GM12878 (cell line): ENCODE results near the gene GCSAM. TPM values are rescaled to one million over a fixed set of nuclear protein-coding genes. Genes with fewer than 3 reads are reported as not detected.

Source experiments
- ATAC-seq: fragments of 200-7000 bp; cut with Tn5 transposase; 3 replicates; pipeline ENCODE4 v1.9.1; 2020; ENCODE audit warnings: mild to moderate bottlenecking, moderate library complexity
- BruUV-seq: library from RNA; stranded (reverse); fragments of 400-500 nt; replicated peaks from 2 replicates; lab custom pipeline; 2021; lab: Mats Ljungman, UMichigan
- CTCF ChIA-PET: fragments of 300-600 bp; sonication (Branson Sonifier 250); formaldehyde crosslinking; extraction: SDS; loops from one replicate; lab custom pipeline; 2021; ENCODE audit warnings: inconsistent platforms; lab: Yijun Ruan, JAX
- POLR2A ChIA-PET: fragments of 350-600 bp; formaldehyde crosslinking; extraction: SDS; loops from one replicate; lab custom pipeline; 2021; ENCODE audit warnings: inconsistent platforms; lab: Charles Lee
- RAD21 ChIA-PET: fragments of 300-600 bp; sonication (Branson Sonifier 250); formaldehyde crosslinking; loops from one replicate; lab custom pipeline; 2023; ENCODE audit warnings: antibody characterized with exemption; ENCODE audit not compliant: unreplicated experiment; lab: Charles Lee
- SMC1A ChIA-PET: fragments of 300-600 bp; sonication (Branson Sonifier 250); formaldehyde crosslinking; loops from one replicate; lab custom pipeline; 2023; ENCODE audit not compliant: unreplicated experiment, uncharacterized antibody; lab: Charles Lee
- DNase-seq: peaks from one replicate; pipeline ENCODE4 v3.0.0-alpha.2; 2011; ENCODE audit warnings: low read depth, low spot score
- FAIRE-seq: peaks from 3 replicates; lab custom pipeline; 2011; peaks lifted over from hg19 to GRCh38; lab: Jason Lieb, UNC
- H2AFZ ChIP-seq: 2 replicates; pipeline ENCODE4 v1.6.0; 2011; ENCODE audit warnings: low read depth, low read length, control low read depth; ENCODE audit not compliant: control insufficient read depth
- H3K27ac ChIP-seq: 2 replicates; pipeline ENCODE4 v1.5.1; 2011; ENCODE audit warnings: control low read depth; ENCODE audit not compliant: control insufficient read depth, insufficient read depth
- H3K27me3 ChIP-seq, 2 experiments: replicated peaks in 1 of 2; 2 replicates each; pipeline versions ENCODE4 v1.6.0 to v1.6.1; 2011; ENCODE audit warnings: low read length in 1 of 2; ENCODE audit not compliant: control insufficient read depth in 2 of 2, insufficient read depth in 2 of 2
- H3K36me3 ChIP-seq, 2 experiments: 2 replicates each; pipeline ENCODE4 v1.5.1; 2011; ENCODE audit warnings: low read length in 1 of 2; ENCODE audit not compliant: control insufficient read depth in 2 of 2, insufficient read depth in 2 of 2
- H3K4me1 ChIP-seq: 2 replicates; pipeline ENCODE4 v1.6.1; 2011; ENCODE audit warnings: mild to moderate bottlenecking, low read length, moderate library complexity, mixed read lengths; ENCODE audit not compliant: control insufficient read depth, insufficient read depth
- H3K4me2 ChIP-seq: 2 replicates; pipeline ENCODE4 v1.6.0; 2011; ENCODE audit warnings: control low read depth; ENCODE audit not compliant: control insufficient read depth, insufficient read depth
- H3K4me3 ChIP-seq: fragments of 200-600 bp; sonication (generic); 2 replicates; pipeline ENCODE4 v1.5.1; 2016
- H3K79me2 ChIP-seq: 2 replicates; pipeline ENCODE4 v1.6.0; 2011; ENCODE audit warnings: low read length; ENCODE audit not compliant: control insufficient read depth, insufficient read depth
- H3K9ac ChIP-seq: 2 replicates; pipeline ENCODE4 v1.8.0; 2011; ENCODE audit warnings: low read length, control low read depth, mixed read lengths; ENCODE audit not compliant: control insufficient read depth, insufficient read depth
- H3K9me3 ChIP-seq: replicated peaks from 3 replicates; pipeline ENCODE4 v1.5.1; 2011; ENCODE audit warnings: mild to moderate bottlenecking, low read length; ENCODE audit not compliant: control insufficient read depth, insufficient read depth
- H4K20me1 ChIP-seq: 2 replicates; pipeline ENCODE4 v1.6.0; 2011; ENCODE audit not compliant: control insufficient read depth, insufficient read depth
- BCL3 ChIP-seq: IDR thresholded peaks from 2 replicates; pipeline ENCODE4 v1.6.1; 2011; ENCODE audit warnings: borderline replicate concordance, low read depth, mild to moderate bottlenecking, moderate library complexity, low read length; ENCODE audit not compliant: insufficient read depth, poor library complexity, severe bottlenecking
- CHD1 ChIP-seq: IDR thresholded peaks from 2 replicates; pipeline ENCODE4 v1.6.1; 2012; ENCODE audit warnings: low read depth, low read length, improper control_type of control experiment
- FOS ChIP-seq: IDR thresholded peaks from 3 replicates; pipeline ENCODE4 v1.6.1; 2011; ENCODE audit warnings: borderline replicate concordance; ENCODE audit not compliant: insufficient read length; ENCODE audit errors: extremely low read depth
- IKZF1 ChIP-seq: fragments of 450-650 bp; conservative IDR thresholded peaks from 2 replicates; pipeline ENCODE4 v1.6.1; 2017; ENCODE audit warnings: antibody characterized with exemption, mild to moderate bottlenecking
- IRF4 ChIP-seq: IDR thresholded peaks from 2 replicates; pipeline ENCODE4 v1.6.1; 2011; ENCODE audit warnings: low read depth, low read length
- JUNB ChIP-seq: IDR thresholded peaks from 2 replicates; pipeline ENCODE4 v1.6.1; 2016; ENCODE audit warnings: antibody characterized with exemption, mild to moderate bottlenecking
- MTA3 ChIP-seq: IDR thresholded peaks from 2 replicates; pipeline ENCODE4 v1.6.1; 2012; ENCODE audit warnings: low read length, inconsistent platforms, borderline replicate concordance
- NFIC ChIP-seq: IDR thresholded peaks from 2 replicates; pipeline ENCODE4 v1.6.1; 2012; ENCODE audit warnings: low read depth, mild to moderate bottlenecking, inconsistent platforms, low read length, moderate library complexity
- RELB ChIP-seq: fragments of 450-650 bp; IDR thresholded peaks from 2 replicates; pipeline ENCODE4 v1.6.1; 2017; ENCODE audit warnings: low read depth, mild to moderate bottlenecking, moderate library complexity
- SMAD1 ChIP-seq: fragments of 450-650 bp; IDR thresholded peaks from 2 replicates; pipeline ENCODE4 v1.6.1; 2018; ENCODE audit warnings: mild to moderate bottlenecking, low read depth; ENCODE audit not compliant: partially characterized antibody
- ZBTB4 ChIP-seq: fragments of 450-650 bp; formaldehyde crosslinking; IDR thresholded peaks from 2 replicates; pipeline ENCODE4 v1.4.0; 2022; ENCODE audit warnings: mild to moderate bottlenecking, moderate library complexity
- WGBS: methylation state at CpG from one replicate; pipeline ENCODE4 v1.1.6; 2016; ENCODE audit warnings: low lambda C conversion rate; ENCODE audit not compliant: insufficient replicate concordance, insufficient coverage; ENCODE audit errors: missing lambda C conversion rate; 5-methylcytosine and 5-hydroxymethylcytosine counted together
- in situ Hi-C: fragments of 300-500 bp; cut with MboI; formaldehyde crosslinking; loops from 9 replicates; pipeline ENCODE4 v1.14.3; 2018; ENCODE audit warnings: mixed read lengths
- intact Hi-C: fragments of 100-400 bp; cut with micrococcal nuclease; formaldehyde crosslinking; loops from one replicate; pipeline ENCODE4 v1.14.2; 2022; ENCODE audit not compliant: unreplicated experiment
- polyA plus RNA-seq, 11 experiments: library from polyadenylated mRNA; depleted of rRNA in 4 of 11; unstranded in 6 of 11; stranded (reverse) in 5 of 11; fragments of >200 nt; fragmentation: Nextera tagmentation in 4 of 11; fragmentation: Illumina TruSeq in 1 of 11; extraction: Ambion mirVana in 4 of 11; extraction: Trizol in 1 of 11; gene quantifications; 1 replicate in 1 of 11; 2 replicates in 10 of 11; pipeline versions ENCODE4 v1.2.1 to v1.2.3, GENCODE V29; 2011 to 2016; ENCODE audit warnings: inconsistent platforms in 2 of 11, missing spikeins in 2 of 11, low read depth in 1 of 11
- total RNA-seq, 4 experiments: library from RNA; depleted of rRNA in 3 of 4; stranded (reverse); fragments of >200 nt in 3 of 4; fragmentation: Illumina TruSeq in 1 of 4; extraction: Trizol in 1 of 4; gene quantifications; 2 replicates each; pipeline versions ENCODE4 v1.2.1 to v1.2.3, GENCODE V29; 2013 to 2021
- TF ChIP-seq, protein P1 (sequence below): fragments of 450-650 bp; IDR thresholded peaks from 2 replicates; pipeline ENCODE4 v1.6.1; 2017; ENCODE audit warnings: mild to moderate bottlenecking, low read depth, inconsistent platforms; ENCODE audit not compliant: poor library complexity, severe bottlenecking

The GCSAM gene
- total and polyA plus RNA-seq, 10 of the 15 experiments (the other 5 are each of a cell fraction or from before 2014, with no cell fraction given) = 81.5 to 407 (median 107) TPM

DNA sequence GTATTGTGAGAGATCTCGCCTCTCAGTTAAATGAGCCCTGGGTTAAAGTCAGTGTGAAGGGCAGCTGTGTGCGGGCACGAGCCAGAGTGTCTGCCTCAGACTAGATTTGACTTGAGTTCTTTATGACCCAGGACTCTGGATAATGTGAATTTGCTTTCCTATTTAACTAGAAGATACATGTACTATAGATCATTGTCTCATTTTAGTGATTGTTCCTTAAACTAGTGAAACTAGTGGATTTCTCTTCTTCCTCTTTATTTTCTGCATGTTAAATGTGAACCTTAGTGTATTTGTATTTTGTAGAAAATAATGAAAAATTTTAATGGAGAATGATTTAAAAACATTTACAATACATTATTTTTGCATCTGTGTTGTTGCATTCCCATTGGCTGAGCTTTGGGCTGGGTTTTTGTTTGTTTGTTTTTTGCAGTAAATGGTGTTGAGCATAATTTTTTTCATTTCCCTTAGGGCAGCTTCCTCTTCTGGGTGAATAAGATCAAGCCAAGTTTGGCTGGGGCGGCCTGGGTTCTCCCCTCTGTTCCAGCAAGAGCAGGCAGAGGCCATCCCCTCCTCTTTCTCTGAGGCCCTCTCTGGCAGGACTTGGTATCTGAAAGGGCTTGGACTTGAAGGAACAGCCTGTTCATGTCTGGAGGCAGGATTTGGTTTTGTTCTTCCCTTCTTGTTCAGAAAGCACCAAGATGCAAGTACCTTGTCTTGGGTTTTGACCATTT is 15.0 kb downstream of the GCSAM start:
- in situ Hi-C loops (no loop called here), intact Hi-C loops (loop anchor here (1.0 to 10.0 kb wide), 2 partner anchors 10 to 857 kb away; partner anchors contain the start of gene CD200R1)
- no peak for DNase-seq
- RAD21 ChIA-PET = interaction anchor here (0.7 to 7.4 kb wide), 10 partner anchors 13 to 395 kb away, joined by 3 to 457 read pairs (median 5); partner anchors contain the start of genes BTLA and GCSAM
- BruUV-seq = no TSS peak
- POLR2A ChIA-PET = interaction anchor here (0.6 to 9.4 kb wide), 7 partner anchors 13 to 379 kb away, joined by 3 to 345 read pairs (median 4); partner anchors contain the start of gene GCSAM
- no peaks in the 10 kb centered on the region for H4K20me1 ChIP-seq
- H3K27me3 ChIP-seq = no peaks in the 10 kb centered on the region
- SMC1A ChIA-PET = interaction anchor here (0.7 to 9.4 kb wide), 10 partner anchors 14 to 395 kb away, joined by 3 to 489 read pairs (median 3); partner anchors contain the start of genes GCSAM and SLC9C1
- 30% methylated on average over 4 of the region's 4 CpGs for WGBS
- no peak for FAIRE-seq
- H3K4me1 ChIP-seq = peaks cover 92% of the 10 kb centered on the region
- H2AFZ ChIP-seq = no peak overlapping the region
- CTCF ChIA-PET = interaction anchor here (1.5 to 9.2 kb wide), 3 partner anchors 14 to 413 kb away, joined by 5 to 226 read pairs (median 6); partner anchors contain the start of genes GCSAM and SLC9C1
- peaks cover 42% of the 10 kb centered on the region for H3K79me2 ChIP-seq
- H3K36me3 ChIP-seq = peaks cover 2 to 4% of the 10 kb centered on the region in 2 experiments; a peak in 2 of 4 replicates
- H3K4me3 ChIP-seq = peak overlapping the region; percentile 48; the same call in 1 of the 2 replicates
- H3K27ac ChIP-seq = peak overlapping the region; percentile 95
- H3K4me2 ChIP-seq = peak overlapping the region; percentile 53
- peak overlapping the region; percentile 79 for H3K9ac ChIP-seq
- no peaks in the 10 kb centered on the region for H3K9me3 ChIP-seq
- ATAC-seq = peak; percentile 48
- TF ChIP-seq ZBTB4 (no peak), JUNB (peak; percentile 18; the same call in 1 of the 2 replicates), NFIC (peak; percentile 7; the same call in 1 of the 2 replicates), IKZF1 (peak; percentile 48), FOS (no peak), MTA3 (peak; percentile 63; the same call in 1 of the 2 replicates), IRF4 (0 out of 2 replicates have a peak, but pooled peaks have one; percentile 40), BCL3 (no peak), RELB (no peak), CHD1 (peak; percentile 83; the same call in 1 of the 2 replicates), SMAD1 (peak; percentile 17)
- TF ChIP-seq, protein P1, sequence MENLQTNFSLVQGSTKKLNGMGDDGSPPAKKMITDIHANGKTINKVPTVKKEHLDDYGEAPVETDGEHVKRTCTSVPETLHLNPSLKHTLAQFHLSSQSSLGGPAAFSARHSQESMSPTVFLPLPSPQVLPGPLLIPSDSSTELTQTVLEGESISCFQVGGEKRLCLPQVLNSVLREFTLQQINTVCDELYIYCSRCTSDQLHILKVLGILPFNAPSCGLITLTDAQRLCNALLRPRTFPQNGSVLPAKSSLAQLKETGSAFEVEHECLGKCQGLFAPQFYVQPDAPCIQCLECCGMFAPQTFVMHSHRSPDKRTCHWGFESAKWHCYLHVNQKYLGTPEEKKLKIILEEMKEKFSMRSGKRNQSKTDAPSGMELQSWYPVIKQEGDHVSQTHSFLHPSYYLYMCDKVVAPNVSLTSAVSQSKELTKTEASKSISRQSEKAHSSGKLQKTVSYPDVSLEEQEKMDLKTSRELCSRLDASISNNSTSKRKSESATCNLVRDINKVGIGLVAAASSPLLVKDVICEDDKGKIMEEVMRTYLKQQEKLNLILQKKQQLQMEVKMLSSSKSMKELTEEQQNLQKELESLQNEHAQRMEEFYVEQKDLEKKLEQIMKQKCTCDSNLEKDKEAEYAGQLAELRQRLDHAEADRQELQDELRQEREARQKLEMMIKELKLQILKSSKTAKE = peak; percentile 19
